Ramos (cell line): ENCODE results near the gene FSIP1.

ENCODE experiments used
- in situ Hi-C: fragments of 300-500 bp; cut with MboI; formaldehyde crosslinking; loops from one replicate; pipeline ENCODE4 v1.14.3; 2022; ENCODE audit warnings: low sequenced_read_pairs; ENCODE audit not compliant: unreplicated experiment

The FSIP1 gene

GRCh38 chr15:39782441-39783138, at the start of gene FSIP1:
TSS of gene FSIP1 (minus strand) at chr15:39782841. CDS start at chr15:39776524, 6,317 bp downstream.
- in situ Hi-C loops = no loop called here

- in situ Hi-C loops = no loop called here
Measured at GRCh38 chr15:39830166-39830565, 47.5 kb upstream of the FSIP1 start.

GRCh38 chr15:39828374-39828931, 45.8 kb upstream of the FSIP1 start:
- in situ Hi-C loops = no loop called here

GRCh38 chr15:39826975-39827374, 44.3 kb upstream of the FSIP1 start:
- in situ Hi-C loops = no loop called here

GRCh38 chr15:39823634-39824033, 41.0 kb upstream of the FSIP1 start:
- in situ Hi-C loops = loop anchor here (25.0 kb wide), 1 partner anchor 189 kb away; no protein-coding TSS in a partner anchor

GRCh38 chr15:39820050-39820602, 37.5 kb upstream of the FSIP1 start:
- in situ Hi-C loops = loop anchor here (25.0 kb wide), 1 partner anchor 192 kb away; no protein-coding TSS in a partner anchor

GRCh38 chr15:39819533-39819932, 36.9 kb upstream of the FSIP1 start:
- in situ Hi-C loops = loop anchor here (25.0 kb wide), 1 partner anchor 193 kb away; no protein-coding TSS in a partner anchor

GRCh38 chr15:39817892-39818291, 35.3 kb upstream of the FSIP1 start:
- in situ Hi-C loops = loop anchor here (25.0 kb wide), 1 partner anchor 194 kb away; no protein-coding TSS in a partner anchor

GRCh38 chr15:39814489-39814888, 31.8 kb upstream of the FSIP1 start:
- in situ Hi-C loops = loop anchor here (25.0 kb wide), 1 partner anchor 198 kb away; no protein-coding TSS in a partner anchor

- in situ Hi-C loops = loop anchor here (25.0 kb wide), 1 partner anchor 200 kb away; no protein-coding TSS in a partner anchor
Measured at GRCh38 chr15:39812651-39813050, 30.0 kb upstream of the FSIP1 start.

- in situ Hi-C loops = loop anchor here (25.0 kb wide), 1 partner anchor 203 kb away; no protein-coding TSS in a partner anchor
Measured at GRCh38 chr15:39808909-39809308, 26.3 kb upstream of the FSIP1 start.

GRCh38 chr15:39807791-39808190, 25.1 kb upstream of the FSIP1 start:
- in situ Hi-C loops = loop anchor here (25.0 kb wide), 1 partner anchor 205 kb away; no protein-coding TSS in a partner anchor

- in situ Hi-C loops = loop anchor here (25.0 kb wide), 1 partner anchor 208 kb away; no protein-coding TSS in a partner anchor
Measured at GRCh38 chr15:39804026-39804425, 21.4 kb upstream of the FSIP1 start.

GRCh38 chr15:39803016-39803415, 20.4 kb upstream of the FSIP1 start:
- in situ Hi-C loops = loop anchor here (25.0 kb wide), 1 partner anchor 209 kb away; no protein-coding TSS in a partner anchor

GRCh38 chr15:39801641-39802309, 19.1 kb upstream of the FSIP1 start:
- in situ Hi-C loops = loop anchor here (25.0 kb wide), 1 partner anchor 211 kb away; no protein-coding TSS in a partner anchor

GRCh38 chr15:39799552-39800011, 16.9 kb upstream of the FSIP1 start:
- in situ Hi-C loops = loop anchor here (25.0 kb wide), 1 partner anchor 213 kb away; no protein-coding TSS in a partner anchor

GRCh38 chr15:39798382-39798781, 15.7 kb upstream of the FSIP1 start:
- in situ Hi-C loops = no loop called here

- in situ Hi-C loops = no loop called here
Measured at GRCh38 chr15:39797407-39797806, 14.8 kb upstream of the FSIP1 start.

GRCh38 chr15:39796601-39797000, 14.0 kb upstream of the FSIP1 start:
- in situ Hi-C loops = no loop called here

- in situ Hi-C loops = no loop called here
Measured at GRCh38 chr15:39795486-39795885, 12.8 kb upstream of the FSIP1 start.
